NCI-H1048 (cell line): Measurements from ENCODE around the gene CAV3.
"Not testable (repeated sequence)": the region's sequence is repeated elsewhere in the genome, so short reads cannot be mapped to it uniquely, and the experiment has no call there.

ENCODE experiments used
- DNase-seq: peaks from one replicate; lab custom pipeline; 2025; lab: John Stamatoyannopoulos, UW

The CAV3 gene

GRCh38 chr3:8733332-8734094 is at the start of gene CAV3:
Gene CAV3, plus strand, starts transcription at chr3:8733802. Its CDS starts 75 bp downstream, at chr3:8733877.
- DNase-seq, result no peak

- not testable (repeated sequence) for DNase-seq
Measured at GRCh38 chr3:8684992-8685391, 48.6 kb upstream of the CAV3 start.

GRCh38 chr3:8691295-8691694 is 42.3 kb upstream of the CAV3 start:
- DNase-seq, result not testable (repeated sequence)

GRCh38 chr3:8702560-8702959 is 31.0 kb upstream of the CAV3 start:
- no peak for DNase-seq

GRCh38 chr3:8705575-8705974 is 28.0 kb upstream of the CAV3 start:
- no peak for DNase-seq

GRCh38 chr3:8709287-8709686 is 24.3 kb upstream of the CAV3 start:
- no peak for DNase-seq

- DNase-seq, result no peak
Measured at GRCh38 chr3:8709801-8710507, 23.6 kb upstream of the CAV3 start.

GRCh38 chr3:8712045-8712907 is 21.3 kb upstream of the CAV3 start:
- no peak for DNase-seq

GRCh38 chr3:8712908-8713255 is 20.7 kb upstream of the CAV3 start:
- DNase-seq, result no peak

- DNase-seq, result no peak
Measured at GRCh38 chr3:8713901-8714759, 19.5 kb upstream of the CAV3 start.

GRCh38 chr3:8715757-8716156 is 17.8 kb upstream of the CAV3 start:
- DNase-seq, result not testable (repeated sequence)

- DNase-seq, result no peak
Measured at GRCh38 chr3:8722808-8723207, 10.8 kb upstream of the CAV3 start.

GRCh38 chr3:8723612-8724011 is 10.0 kb upstream of the CAV3 start:
- DNase-seq, result no peak

GRCh38 chr3:8724108-8724752 is 9.4 kb upstream of the CAV3 start:
- no peak for DNase-seq

- DNase-seq, result no peak
Measured at GRCh38 chr3:8727605-8728512, 5.7 kb upstream of the CAV3 start.

GRCh38 chr3:8729479-8729878 is 4.1 kb upstream of the CAV3 start:
- no peak for DNase-seq

GRCh38 chr3:8730656-8731055 is 2.9 kb upstream of the CAV3 start:
- DNase-seq, result no peak

GRCh38 chr3:8732413-8732812 is 1.2 kb upstream of the CAV3 start:
- no peak for DNase-seq

- DNase-seq, result no peak
Measured at GRCh38 chr3:8734137-8734878, 706 bp downstream of the CAV3 start.
